ENCODE data around the gene NRP1. TPM values are rescaled to one million over a fixed set of nuclear protein-coding genes. Genes with fewer than 3 reads are reported as not detected.
A peak's percentile ranks its signal among the peaks of the same experiment; 100 is the strongest.

The NRP1 gene
- total RNA-seq, 4 donors from 2014 or later, result 47.1 to 286 (median 111) TPM

GRCh38 chr10:33154590-33154989 is 179.9 kb downstream of the NRP1 start:
- no peak overlapping the region for H3K4me3 ChIP-seq
- DNase-seq, result no peak
- TF ChIP-seq CTCF (IDR thresholded peaks at IDR 0.05), result no peak
- TF ChIP-seq POLR2A (IDR thresholded peaks at IDR 0.05), result no peak
- no peaks in the 10 kb centered on the region for H3K9me3 ChIP-seq
- H3K27ac ChIP-seq, result no peak overlapping the region
- H3K4me1 ChIP-seq, result no peaks in the 10 kb centered on the region
- intact Hi-C loops (cut with DNase I; ENCODE audit: low total_unique reads), result no loop called here
- H3K27me3 ChIP-seq, result no peaks in the 10 kb centered on the region
- no peaks in the 10 kb centered on the region for H3K36me3 ChIP-seq

GRCh38 chr10:33153968-33154327 is 180.5 kb downstream of the NRP1 start:
- TF ChIP-seq POLR2A (IDR thresholded peaks at IDR 0.05), result no peak
- no peak for TF ChIP-seq CTCF (IDR thresholded peaks at IDR 0.05)
- H3K4me1 ChIP-seq, result no peaks in the 10 kb centered on the region
- H3K27ac ChIP-seq, result peak overlapping the region; percentile 30
- intact Hi-C loops (cut with DNase I; ENCODE audit: low total_unique reads), result no loop called here
- no peaks in the 10 kb centered on the region for H3K36me3 ChIP-seq
- no peak overlapping the region for H3K4me3 ChIP-seq
- H3K27me3 ChIP-seq, result no peaks in the 10 kb centered on the region
- no peaks in the 10 kb centered on the region for H3K9me3 ChIP-seq
- no peak for DNase-seq

- no peaks in the 10 kb centered on the region for H3K4me1 ChIP-seq
Measured at GRCh38 chr10:33153251-33153967, 181.1 kb downstream of the NRP1 start.

GRCh38 chr10:33152750-33153149 is 181.7 kb downstream of the NRP1 start:
- no peak for TF ChIP-seq CTCF (IDR thresholded peaks at IDR 0.05)
- TF ChIP-seq POLR2A (IDR thresholded peaks at IDR 0.05), result no peak
- Histone ChIP-seq H3K4me1 (no peaks in the 10 kb centered on the region), H3K36me3 (no peaks in the 10 kb centered on the region), H3K27ac (no peak overlapping the region), H3K9me3 (no peaks in the 10 kb centered on the region), H3K27me3 (no peaks in the 10 kb centered on the region), H3K4me3 (no peak overlapping the region)
- no peak for DNase-seq
- intact Hi-C loops (cut with DNase I; ENCODE audit: low total_unique reads), result no loop called here

More at GRCh38 chr10:33153251-33153967, 181.1 kb downstream of the NRP1 start:
- H3K27me3 ChIP-seq, result no peaks in the 10 kb centered on the region
- intact Hi-C loops (cut with DNase I; ENCODE audit: low total_unique reads), result no loop called here
- H3K36me3 ChIP-seq, result no peaks in the 10 kb centered on the region
- no peaks in the 10 kb centered on the region for H3K9me3 ChIP-seq
- peak overlapping the region; percentile 30 for H3K27ac ChIP-seq
- H3K4me3 ChIP-seq, result no peak overlapping the region
- DNase-seq, result no peak
- no peak for TF ChIP-seq POLR2A (IDR thresholded peaks at IDR 0.05)
- TF ChIP-seq CTCF (IDR thresholded peaks at IDR 0.05), result no peak

- intact Hi-C loops (cut with DNase I; ENCODE audit: low total_unique reads), result no loop called here
- Histone ChIP-seq H3K9me3 (no peaks in the 10 kb centered on the region), H3K4me1 (no peaks in the 10 kb centered on the region), H3K27me3 (no peaks in the 10 kb centered on the region), H3K4me3 (no peak overlapping the region), H3K36me3 (no peaks in the 10 kb centered on the region), H3K27ac (peak overlapping the region in 1 of 2 donors; percentile 30)
- DNase-seq, result peak; percentile 31 to 35
- TF ChIP-seq POLR2A (IDR thresholded peaks at IDR 0.05), result no peak
- no peak for TF ChIP-seq CTCF (IDR thresholded peaks at IDR 0.05)
Measured at GRCh38 chr10:33152146-33152545, 182.3 kb downstream of the NRP1 start.
